ENCODE measurements around the gene SLC25A3.

DNA sequence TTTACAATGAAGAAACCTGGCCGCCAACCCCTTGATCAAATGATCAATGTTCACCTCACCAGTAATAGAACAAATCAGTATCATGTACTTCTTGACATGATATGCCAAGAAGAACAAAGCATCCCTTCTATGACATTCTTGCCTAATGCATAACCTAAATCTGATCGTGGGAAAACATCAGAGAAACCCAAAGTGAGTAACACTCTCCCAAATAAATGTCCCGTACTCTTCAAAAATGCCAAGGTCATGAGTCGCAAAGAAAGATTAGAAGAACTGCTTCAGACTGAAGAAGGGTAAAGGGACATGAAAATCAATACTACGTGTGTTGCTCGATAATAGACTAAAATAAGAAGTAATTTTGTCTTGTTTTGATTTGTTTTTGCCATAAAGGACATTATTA is 11.4 kb upstream of the SLC25A3 start:
- TF ChIP-seq, protein P1, sequence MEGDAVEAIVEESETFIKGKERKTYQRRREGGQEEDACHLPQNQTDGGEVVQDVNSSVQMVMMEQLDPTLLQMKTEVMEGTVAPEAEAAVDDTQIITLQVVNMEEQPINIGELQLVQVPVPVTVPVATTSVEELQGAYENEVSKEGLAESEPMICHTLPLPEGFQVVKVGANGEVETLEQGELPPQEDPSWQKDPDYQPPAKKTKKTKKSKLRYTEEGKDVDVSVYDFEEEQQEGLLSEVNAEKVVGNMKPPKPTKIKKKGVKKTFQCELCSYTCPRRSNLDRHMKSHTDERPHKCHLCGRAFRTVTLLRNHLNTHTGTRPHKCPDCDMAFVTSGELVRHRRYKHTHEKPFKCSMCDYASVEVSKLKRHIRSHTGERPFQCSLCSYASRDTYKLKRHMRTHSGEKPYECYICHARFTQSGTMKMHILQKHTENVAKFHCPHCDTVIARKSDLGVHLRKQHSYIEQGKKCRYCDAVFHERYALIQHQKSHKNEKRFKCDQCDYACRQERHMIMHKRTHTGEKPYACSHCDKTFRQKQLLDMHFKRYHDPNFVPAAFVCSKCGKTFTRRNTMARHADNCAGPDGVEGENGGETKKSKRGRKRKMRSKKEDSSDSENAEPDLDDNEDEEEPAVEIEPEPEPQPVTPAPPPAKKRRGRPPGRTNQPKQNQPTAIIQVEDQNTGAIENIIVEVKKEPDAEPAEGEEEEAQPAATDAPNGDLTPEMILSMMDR (IDR thresholded peaks at IDR 0.05), result no peak
- TF ChIP-seq POLR2A (IDR thresholded peaks at IDR 0.05), result no peak
